Superior temporal gyrus (tissue), 1 donor: Measurements from ENCODE around the gene PWP1.

ENCODE experiments used
- DNase-seq: peaks from one replicate; pipeline ENCODE4 v3.0.0-alpha.2; 2016; ENCODE audit errors: extremely low spot score

PWP1 gene

DNA sequence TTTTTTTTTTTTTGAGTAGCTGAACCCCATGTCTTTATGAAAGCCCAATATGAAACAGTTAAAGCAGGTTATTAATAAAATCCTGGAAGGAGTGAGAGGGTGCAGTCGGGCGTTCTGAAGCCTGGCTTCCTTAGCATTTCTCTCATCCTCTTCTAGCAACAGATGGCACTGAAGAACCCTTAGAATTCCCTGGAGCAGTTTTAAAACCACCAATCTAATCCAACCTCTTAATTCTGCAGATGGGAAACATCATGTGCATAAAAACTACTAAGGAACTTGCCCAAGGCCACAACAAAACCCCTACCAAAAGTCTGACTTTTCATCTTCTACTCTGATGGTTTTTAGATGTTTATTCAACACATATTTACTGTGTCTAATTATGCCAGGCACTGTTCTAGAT is 50.2 kb downstream of the PWP1 start:
- no peak for DNase-seq

GRCh38 chr12:107736914-107737313 is 51.3 kb downstream of the PWP1 start:
- DNase-seq, result no peak

GRCh38 chr12:107748472-107748871 is 62.9 kb downstream of the PWP1 start:
- DNase-seq, result no peak

- no peak for DNase-seq
These were observed 63.5 kb downstream of the PWP1 start for GRCh38 chr12:107749083-107749482.

DNA sequence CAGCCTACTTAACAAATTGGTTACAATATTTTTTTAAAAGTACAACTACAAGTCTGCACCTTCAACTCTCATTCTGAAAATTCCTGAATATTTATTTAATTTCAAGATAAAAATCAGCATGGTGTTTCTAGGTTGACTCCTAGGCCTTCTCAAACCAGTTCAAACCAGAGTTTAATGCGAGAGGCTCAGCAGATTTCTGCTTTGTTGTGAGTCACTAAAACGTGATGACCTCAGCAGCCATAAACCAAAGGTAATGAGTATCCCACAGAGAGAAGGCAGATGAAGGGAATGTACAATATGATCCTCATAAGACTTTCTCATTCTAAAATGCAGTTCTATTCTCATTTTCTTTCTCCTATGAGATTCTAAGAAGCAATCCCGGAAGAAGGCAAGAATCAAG is 73.8 kb downstream of the PWP1 start:
- no peak for DNase-seq

- no peak for DNase-seq
These were observed 74.7 kb downstream of the PWP1 start for GRCh38 chr12:107760207-107760808.

GRCh38 chr12:107760809-107761501 is 75.4 kb downstream of the PWP1 start, which contains the start of gene PRDM4:
Gene PRDM4 (minus strand): TSS chr12:107761137. CDS start chr12:107760515, 622 bp downstream.
- peak; percentile 94 for DNase-seq

GRCh38 chr12:107761502-107761904 is 75.9 kb downstream of the PWP1 start:
- no peak for DNase-seq
